ENCODE measurements around the gene CRYGC. TPM values are rescaled to one million over a fixed set of nuclear protein-coding genes. Genes with fewer than 3 reads are reported as not detected.

The CRYGC gene
- total and polyA plus RNA-seq, 2 of the 13 experiments (the other 11 are each of a cell fraction or from before 2014, with no cell fraction given): 0.20 to 0.27 TPM

DNA sequence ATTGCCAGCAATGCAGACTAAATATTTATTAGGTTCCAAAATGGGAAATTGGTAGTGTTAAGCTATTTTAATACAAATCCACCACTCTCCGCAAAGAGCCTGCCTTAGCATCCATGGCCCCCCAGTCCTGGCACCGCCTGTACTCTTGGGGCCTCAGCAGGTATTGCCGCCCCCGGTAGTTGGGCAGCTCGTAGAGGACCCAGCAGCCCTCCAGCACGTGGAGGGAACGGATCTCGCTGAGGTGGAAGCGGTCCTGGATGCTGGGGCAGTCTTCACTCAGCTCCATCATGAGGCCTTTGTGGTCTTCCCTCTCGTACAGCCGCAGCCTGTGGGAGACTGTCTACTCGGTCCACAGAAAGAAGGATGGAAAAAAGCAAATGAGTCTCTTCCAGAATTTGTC, 1.5 kb downstream of the CRYGC start:
- H3K4me1 ChIP-seq (ENCODE audit: insufficient read depth, low read length): peaks cover 28% of the 10 kb centered on the region
- no peaks in the 10 kb centered on the region for H3K9me3 ChIP-seq (ENCODE audit: low read length)
- no peak overlapping the region for H3K27ac ChIP-seq (ENCODE audit: extremely low read length, insufficient read depth, low read length)
- CTCF ChIA-PET (ENCODE audit: low intra/inter-chr PET ratio, low total read pairs): no interaction called here
- in situ Hi-C loops (cut with HindIII; ENCODE audit: extremely low pct_ligation_motif_present, low pct_unique_long_range_greater_than_20kb) (no loop called here), intact Hi-C loops (cut with micrococcal nuclease; ENCODE audit: unreplicated experiment) (no loop called here)
- H3K27me3 ChIP-seq (ENCODE audit: control insufficient read depth in 1 of 2, insufficient read depth in 2 of 2, low read length in 2 of 2): no peaks in the 10 kb centered on the region
- no peaks in the 10 kb centered on the region for H3K36me3 ChIP-seq (replicated peaks in 1 of 2; ENCODE audit: control insufficient read depth in 1 of 2, insufficient read depth in 2 of 2, low read length in 2 of 2)
- POLR2A ChIA-PET: no interaction called here
- BruUV-seq (replicated peaks): no TSS peak
- H3K79me2 ChIP-seq (ENCODE audit: insufficient read depth, low read length): no peaks in the 10 kb centered on the region
- no peak overlapping the region for H3K9ac ChIP-seq (ENCODE audit: insufficient read depth, low read depth, low read length)
- H3K4me3 ChIP-seq (replicated peaks in 1 of 3; ENCODE audit: insufficient read depth in 1 of 3, low read depth in 2 of 3, low read length in 3 of 3): no peak overlapping the region
- whole genome bisulfite sequencing (ENCODE audit: low lambda C conversion rate): 86% methylated on average over 12 of the region's 12 CpGs
- ATAC-seq (no peak), DNase-seq (ENCODE audit: low spot score) (no peak), FAIRE-seq (no peak)
- H2AFZ ChIP-seq (ENCODE audit: low read length): no peak overlapping the region
- no peaks in the 10 kb centered on the region for H4K20me1 ChIP-seq (ENCODE audit: insufficient read depth, low read length)
- TF ChIP-seq, protein P1, sequence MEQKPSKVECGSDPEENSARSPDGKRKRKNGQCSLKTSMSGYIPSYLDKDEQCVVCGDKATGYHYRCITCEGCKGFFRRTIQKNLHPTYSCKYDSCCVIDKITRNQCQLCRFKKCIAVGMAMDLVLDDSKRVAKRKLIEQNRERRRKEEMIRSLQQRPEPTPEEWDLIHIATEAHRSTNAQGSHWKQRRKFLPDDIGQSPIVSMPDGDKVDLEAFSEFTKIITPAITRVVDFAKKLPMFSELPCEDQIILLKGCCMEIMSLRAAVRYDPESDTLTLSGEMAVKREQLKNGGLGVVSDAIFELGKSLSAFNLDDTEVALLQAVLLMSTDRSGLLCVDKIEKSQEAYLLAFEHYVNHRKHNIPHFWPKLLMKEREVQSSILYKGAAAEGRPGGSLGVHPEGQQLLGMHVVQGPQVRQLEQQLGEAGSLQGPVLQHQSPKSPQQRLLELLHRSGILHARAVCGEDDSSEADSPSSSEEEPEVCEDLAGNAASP (CRISPR knock-in tag; IDR thresholded peaks at IDR 0.05; ENCODE audit: borderline replicate concordance): no peak
- H3K4me2 ChIP-seq (ENCODE audit: low read depth, low read length): no peak overlapping the region

DNA sequence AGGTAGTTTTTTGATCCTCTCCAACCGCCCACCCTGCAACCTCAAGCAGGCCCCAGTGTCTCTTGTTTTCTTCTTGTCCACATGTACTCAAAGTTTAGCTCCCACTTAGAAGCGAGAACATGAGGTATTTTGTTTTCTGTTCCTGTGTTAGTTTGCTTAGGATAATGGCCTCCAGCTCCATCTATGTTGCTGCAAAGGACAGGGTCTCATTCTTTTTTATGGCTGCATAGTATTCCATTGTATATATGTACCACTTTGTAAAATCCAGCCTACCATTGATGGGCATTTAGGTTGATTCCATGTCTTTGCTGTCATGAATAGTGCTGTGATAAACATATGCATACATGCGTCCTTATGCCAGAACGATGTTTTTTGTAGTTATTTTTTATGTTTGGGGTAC, 2.5 kb downstream of the CRYGC start:
- Histone ChIP-seq H2AFZ (ENCODE audit: low read length) (no peak overlapping the region), H3K27ac (ENCODE audit: extremely low read length, insufficient read depth, low read length) (no peak overlapping the region), H3K9ac (ENCODE audit: insufficient read depth, low read depth, low read length) (no peak overlapping the region), H3K4me2 (ENCODE audit: low read depth, low read length) (no peak overlapping the region), H3K36me3 (replicated peaks in 1 of 2; ENCODE audit: control insufficient read depth in 1 of 2, insufficient read depth in 2 of 2, low read length in 2 of 2) (no peaks in the 10 kb centered on the region), H4K20me1 (ENCODE audit: insufficient read depth, low read length) (no peaks in the 10 kb centered on the region), H3K4me1 (ENCODE audit: insufficient read depth, low read length) (peaks cover 28% of the 10 kb centered on the region), H3K79me2 (ENCODE audit: insufficient read depth, low read length) (no peaks in the 10 kb centered on the region), H3K4me3 (replicated peaks in 1 of 3; ENCODE audit: insufficient read depth in 1 of 3, low read depth in 2 of 3, low read length in 3 of 3) (no peak overlapping the region), H3K27me3 (ENCODE audit: control insufficient read depth in 1 of 2, insufficient read depth in 2 of 2, low read length in 2 of 2) (no peaks in the 10 kb centered on the region), H3K9me3 (ENCODE audit: low read length) (no peaks in the 10 kb centered on the region)
- no peak for TF ChIP-seq ZFP36L1 (CRISPR knock-in tag; IDR thresholded peaks at IDR 0.05)
- no peak for TF ChIP-seq ZNF101 (CRISPR knock-in tag; IDR thresholded peaks at IDR 0.05; ENCODE audit: borderline replicate concordance, low read depth)
- no peak for TF ChIP-seq ZNF773 (CRISPR knock-in tag; IDR thresholded peaks at IDR 0.05; ENCODE audit: borderline replicate concordance)
- TF ChIP-seq, protein P2, sequence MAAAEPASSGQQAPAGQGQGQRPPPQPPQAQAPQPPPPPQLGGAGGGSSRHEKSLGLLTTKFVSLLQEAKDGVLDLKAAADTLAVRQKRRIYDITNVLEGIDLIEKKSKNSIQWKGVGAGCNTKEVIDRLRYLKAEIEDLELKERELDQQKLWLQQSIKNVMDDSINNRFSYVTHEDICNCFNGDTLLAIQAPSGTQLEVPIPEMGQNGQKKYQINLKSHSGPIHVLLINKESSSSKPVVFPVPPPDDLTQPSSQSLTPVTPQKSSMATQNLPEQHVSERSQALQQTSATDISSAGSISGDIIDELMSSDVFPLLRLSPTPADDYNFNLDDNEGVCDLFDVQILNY (CRISPR knock-in tag; conservative IDR thresholded peaks at IDR 0.05): no peak
- TF ChIP-seq ZNF17 (CRISPR knock-in tag; IDR thresholded peaks at IDR 0.05): no peak
- no peak for TF ChIP-seq ZNF431 (CRISPR knock-in tag; IDR thresholded peaks at IDR 0.05; ENCODE audit: borderline replicate concordance, low read depth)
- TF ChIP-seq SETDB1 (CRISPR knock-in tag; IDR thresholded peaks at IDR 0.05; ENCODE audit: borderline replicate concordance): no peak
- TF ChIP-seq PAWR (CRISPR knock-in tag; IDR thresholded peaks at IDR 0.05; ENCODE audit: borderline replicate concordance): no peak
- no peak for TF ChIP-seq ZNF709 (CRISPR knock-in tag; IDR thresholded peaks at IDR 0.05)
- TF ChIP-seq POLR2G (IDR thresholded peaks at IDR 0.05; ENCODE audit: low read depth, low read length): no peak
- no peak for TF ChIP-seq MED1 (CRISPR knock-in tag; IDR thresholded peaks at IDR 0.05)
- TF ChIP-seq ZFP36 (IDR thresholded peaks at IDR 0.05; ENCODE audit: borderline replicate concordance, low read depth, low read length, partially characterized antibody): no peak
- TF ChIP-seq RARG (CRISPR knock-in tag; IDR thresholded peaks at IDR 0.05; ENCODE audit: low read depth): no peak
- TF ChIP-seq EED (CRISPR knock-in tag; IDR thresholded peaks at IDR 0.05): no peak
- no peak for TF ChIP-seq PRPF4 (IDR thresholded peaks at IDR 0.05; ENCODE audit: low read depth, low read length, poor library complexity, severe bottlenecking)
- no peak for TF ChIP-seq TBL1XR1 (IDR thresholded peaks at IDR 0.05; ENCODE audit: borderline replicate concordance, low read length, partially characterized antibody)
- in situ Hi-C loops (cut with HindIII; ENCODE audit: extremely low pct_ligation_motif_present, low pct_unique_long_range_greater_than_20kb) (no loop called here), intact Hi-C loops (cut with micrococcal nuclease; ENCODE audit: unreplicated experiment) (no loop called here)
- no peak for ATAC-seq
- WGBS (ENCODE audit: low lambda C conversion rate): 79% methylated on average over 4 of the region's 4 CpGs
- no TSS peak for BruUV-seq (replicated peaks)
- ChIA-PET POLR2A (no interaction called here), CTCF (ENCODE audit: low intra/inter-chr PET ratio, low total read pairs) (no interaction called here)
- DNase-seq (ENCODE audit: low spot score): no peak
- no peak for FAIRE-seq

All from HepG2 (cell line).